GM19035 (cell line): ENCODE data around the gene MAP1B.

ENCODE experiments used
- ATAC-seq: cut with Tn5 transposase; IDR thresholded peaks from one replicate; pipeline ENCODE4 v1.9.1; 2021; ENCODE audit not compliant: unreplicated experiment

Gene MAP1B

DNA sequence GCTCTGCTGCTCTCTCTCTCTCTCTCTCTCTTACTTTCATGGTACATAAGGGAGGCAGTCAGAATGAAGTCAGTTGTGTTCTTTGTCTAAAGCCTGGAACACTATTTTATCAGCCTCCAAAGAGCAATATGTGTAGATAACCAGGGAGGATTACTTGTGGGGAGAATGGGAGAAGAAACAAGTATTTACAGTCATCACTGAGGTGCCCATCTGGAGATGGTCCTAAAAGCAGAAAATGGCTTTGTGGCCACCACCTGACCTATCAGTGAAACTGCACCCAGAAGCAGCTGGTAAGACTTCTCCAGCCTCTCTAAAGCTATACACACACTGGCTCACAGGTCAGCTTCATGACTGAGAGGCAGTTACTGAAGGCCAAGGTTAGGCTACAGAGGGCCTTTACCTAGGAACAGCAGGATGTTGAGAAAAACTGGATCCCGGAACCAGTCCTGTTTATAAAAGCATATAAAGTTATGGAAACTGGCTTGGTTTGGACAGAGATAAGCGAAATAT lies 137.6 kb downstream of the MAP1B start:
- peak; percentile 74 for ATAC-seq

DNA sequence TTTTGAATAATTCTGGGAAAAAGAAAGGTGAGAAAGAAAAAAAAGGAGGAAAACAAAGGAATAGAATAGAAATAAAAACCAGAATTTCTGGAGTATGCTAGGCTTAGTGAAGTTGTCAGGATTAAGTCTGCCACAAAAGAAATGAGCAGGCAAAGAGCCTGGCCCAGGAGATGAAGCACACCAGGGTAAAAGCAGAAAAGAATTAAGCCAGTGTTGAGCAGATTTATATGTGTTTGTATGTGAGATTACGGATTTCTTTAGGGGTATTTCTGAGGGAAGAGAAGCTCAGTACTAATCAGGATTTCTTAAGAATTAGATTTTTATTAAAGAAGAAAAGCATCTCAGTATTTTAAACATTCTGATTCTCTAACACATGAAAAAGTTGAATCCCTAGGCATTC lies 138.3 kb downstream of the MAP1B start:
- ATAC-seq = no peak

- ATAC-seq = no peak
Measured at GRCh38 chr5:72245951-72246532, 138.8 kb downstream of the MAP1B start.

- no peak for ATAC-seq
Measured at GRCh38 chr5:72246954-72247442, 139.7 kb downstream of the MAP1B start.

- no peak for ATAC-seq
Measured at GRCh38 chr5:72248410-72248981, 141.2 kb downstream of the MAP1B start.

GRCh38 chr5:72251386-72251785 lies 144.1 kb downstream of the MAP1B start:
- ATAC-seq = no peak

DNA sequence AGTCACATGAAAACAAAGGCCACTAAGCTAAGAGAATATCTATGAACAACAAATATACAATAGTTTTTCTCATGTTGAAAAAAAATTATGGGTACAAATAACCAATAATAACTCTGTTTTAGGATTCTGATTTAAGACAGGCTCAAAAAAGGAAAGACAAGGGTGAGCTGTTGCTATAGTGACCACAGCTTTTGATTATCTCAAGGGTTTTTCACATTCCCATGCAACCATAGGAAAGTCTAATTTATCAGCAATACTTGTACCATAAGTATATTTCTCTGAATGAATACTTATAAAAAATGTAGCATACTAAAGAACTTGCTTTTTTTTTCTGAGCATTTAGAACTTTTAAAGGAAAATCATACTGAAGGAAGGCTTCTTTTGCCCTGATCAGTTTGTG lies 144.7 kb downstream of the MAP1B start:
- ATAC-seq = no peak

DNA sequence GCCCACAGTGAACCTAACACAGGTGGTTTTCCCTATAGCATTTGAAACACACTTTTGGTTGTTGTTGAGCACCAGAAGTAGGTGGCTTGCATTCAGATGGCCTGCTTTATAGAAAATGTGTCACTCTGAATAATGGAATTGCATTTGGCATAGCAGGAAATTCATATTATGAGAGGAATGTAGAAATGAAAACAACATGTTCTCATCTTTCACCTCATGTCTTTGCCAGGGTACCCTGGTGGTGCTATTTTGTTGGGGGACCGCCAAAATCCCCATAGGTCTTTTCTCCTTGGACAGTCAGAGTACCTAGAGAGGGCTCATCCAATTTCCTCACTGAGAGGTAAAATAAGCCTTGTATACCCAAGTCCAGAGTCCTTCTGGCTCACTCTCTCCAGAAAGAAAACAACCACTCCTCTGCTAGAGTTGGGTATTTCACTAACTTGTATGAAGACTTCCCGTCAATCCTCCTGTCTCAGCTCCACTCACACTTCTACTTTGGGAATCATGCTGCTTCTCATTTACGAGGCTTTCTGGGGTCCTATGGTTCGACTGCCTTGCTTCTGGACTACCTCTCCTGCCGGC lies 145.4 kb downstream of the MAP1B start:
- no peak for ATAC-seq

DNA sequence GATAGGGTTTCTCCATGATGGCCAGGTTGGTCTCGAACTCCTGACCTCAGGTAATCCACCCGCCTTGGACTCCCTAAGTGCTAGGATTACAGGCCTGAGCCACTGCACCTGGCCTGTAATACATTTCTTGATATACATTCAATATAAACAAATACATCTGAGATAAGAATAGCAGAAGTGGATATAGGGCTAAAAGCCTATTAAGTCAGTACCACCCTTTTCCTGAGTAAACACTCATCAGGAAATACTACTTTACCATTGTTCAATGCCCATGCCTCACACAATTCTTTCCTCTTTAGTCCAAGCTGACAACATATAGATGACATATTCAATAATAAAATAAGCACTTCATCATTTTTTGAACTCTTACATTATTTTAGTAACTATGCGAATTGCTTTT lies 148.0 kb downstream of the MAP1B start:
- ATAC-seq = no peak

- ATAC-seq = no peak
Measured at GRCh38 chr5:72255670-72256069, 148.4 kb downstream of the MAP1B start.

DNA sequence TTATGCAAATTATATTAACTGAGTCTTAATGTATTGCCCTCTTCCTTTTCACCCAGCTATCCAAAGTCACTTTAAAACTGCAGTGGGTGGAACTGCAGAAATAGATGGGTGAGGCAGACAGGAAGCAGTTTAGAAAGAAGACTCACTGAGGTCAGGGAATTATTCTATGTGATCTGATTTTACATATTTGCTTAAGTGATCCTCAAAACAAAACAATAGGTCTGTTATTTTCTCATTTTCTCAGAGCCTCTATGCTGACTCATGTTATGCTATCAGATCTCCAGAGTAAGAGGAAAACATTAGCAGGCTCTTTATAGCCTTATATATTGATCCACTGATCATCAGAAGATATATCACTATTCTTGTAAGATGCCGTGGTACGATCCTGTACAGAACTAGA lies 149.3 kb downstream of the MAP1B start:
- no peak for ATAC-seq
